ENCODE data around the gene C2CD4C.
"Not testable (repeated sequence)": the region's sequence is repeated elsewhere in the genome, so short reads cannot be mapped to it uniquely, and the experiment has no call there.

Gene C2CD4C

GRCh38 chr19:455851-456546 is 47.1 kb upstream of the C2CD4C start:
- Histone ChIP-seq H3K79me2 (ENCODE audit: low read length) (no peaks in the 10 kb centered on the region), H2AFZ (ENCODE audit: low read depth, low read length) (no peak overlapping the region), H3K27me3 (ENCODE audit: low read depth, low read length) (no peaks in the 10 kb centered on the region), H3K4me3 (ENCODE audit: low read length) (no peak overlapping the region), H3K36me3 (replicated peaks; ENCODE audit: low read depth, low read length) (no peaks in the 10 kb centered on the region), H3K27ac (ENCODE audit: low read length) (no peak overlapping the region), H3K4me1 (ENCODE audit: low read length) (no peaks in the 10 kb centered on the region), H3K9ac (ENCODE audit: low read length) (no peak overlapping the region), H4K20me1 (ENCODE audit: insufficient read depth, low read length) (no peaks in the 10 kb centered on the region), H3K9me3 (ENCODE audit: insufficient read depth, low read length) (peaks cover 4% of the 10 kb centered on the region), H3K4me2 (ENCODE audit: low read length) (no peak overlapping the region)
- no peak for TF ChIP-seq EZH2phosphoT487 (IDR thresholded peaks at IDR 0.05; ENCODE audit: low read depth)
- no peak for TF ChIP-seq CTCF (IDR thresholded peaks at IDR 0.05; ENCODE audit: low read depth, low read length)

- no peaks in the 10 kb centered on the region for H3K27me3 ChIP-seq (ENCODE audit: low read depth, low read length)
- H3K79me2 ChIP-seq (ENCODE audit: low read length) = no peaks in the 10 kb centered on the region
- no peaks in the 10 kb centered on the region for H4K20me1 ChIP-seq (ENCODE audit: insufficient read depth, low read length)
- H3K9me3 ChIP-seq (ENCODE audit: insufficient read depth, low read length) = peaks cover 5% of the 10 kb centered on the region
- H3K4me2 ChIP-seq (ENCODE audit: low read length) = no peak overlapping the region
- no peaks in the 10 kb centered on the region for H3K4me1 ChIP-seq (ENCODE audit: low read length)
- H3K4me3 ChIP-seq (ENCODE audit: low read length) = no peak overlapping the region
- H3K9ac ChIP-seq (ENCODE audit: low read length) = no peak overlapping the region
- H3K27ac ChIP-seq (ENCODE audit: low read length) = no peak overlapping the region
- H3K36me3 ChIP-seq (replicated peaks; ENCODE audit: low read depth, low read length) = no peaks in the 10 kb centered on the region
- no peak overlapping the region for H2AFZ ChIP-seq (ENCODE audit: low read depth, low read length)
- no peak for TF ChIP-seq CTCF (IDR thresholded peaks at IDR 0.05; ENCODE audit: low read depth, low read length)
- TF ChIP-seq EZH2phosphoT487 (IDR thresholded peaks at IDR 0.05; ENCODE audit: low read depth) = no peak
These were observed 46.2 kb upstream of the C2CD4C start for GRCh38 chr19:455031-455705.

GRCh38 chr19:453606-454005 is 44.7 kb upstream of the C2CD4C start:
- TF ChIP-seq CTCF (IDR thresholded peaks at IDR 0.05; ENCODE audit: low read depth, low read length) = no peak
- no peak for TF ChIP-seq EZH2phosphoT487 (IDR thresholded peaks at IDR 0.05; ENCODE audit: low read depth)
- no peaks in the 10 kb centered on the region for H3K36me3 ChIP-seq (replicated peaks; ENCODE audit: low read depth, low read length)
- no peak overlapping the region for H3K4me3 ChIP-seq (ENCODE audit: low read length)
- H3K9me3 ChIP-seq (ENCODE audit: insufficient read depth, low read length) = peaks cover 5% of the 10 kb centered on the region
- H3K9ac ChIP-seq (ENCODE audit: low read length) = no peak overlapping the region
- no peaks in the 10 kb centered on the region for H3K4me1 ChIP-seq (ENCODE audit: low read length)
- no peaks in the 10 kb centered on the region for H3K79me2 ChIP-seq (ENCODE audit: low read length)
- H2AFZ ChIP-seq (ENCODE audit: low read depth, low read length) = no peak overlapping the region
- no peaks in the 10 kb centered on the region for H4K20me1 ChIP-seq (ENCODE audit: insufficient read depth, low read length)
- H3K27me3 ChIP-seq (ENCODE audit: low read depth, low read length) = no peaks in the 10 kb centered on the region
- H3K4me2 ChIP-seq (ENCODE audit: low read length) = no peak overlapping the region
- H3K27ac ChIP-seq (ENCODE audit: low read length) = no peak overlapping the region

GRCh38 chr19:452829-453228 is 43.9 kb upstream of the C2CD4C start:
- TF ChIP-seq EZH2phosphoT487 (IDR thresholded peaks at IDR 0.05; ENCODE audit: low read depth) = no peak

GRCh38 chr19:450912-451481 is 42.0 kb upstream of the C2CD4C start:
- H3K4me1 ChIP-seq (ENCODE audit: low read length); H3K27ac ChIP-seq (ENCODE audit: low read length); H3K27me3 ChIP-seq (ENCODE audit: low read depth, low read length); H2AFZ ChIP-seq (ENCODE audit: low read depth, low read length); H3K36me3 ChIP-seq (replicated peaks; ENCODE audit: low read depth, low read length); H3K79me2 ChIP-seq (ENCODE audit: low read length); H3K4me2 ChIP-seq (ENCODE audit: low read length); H3K9me3 ChIP-seq (ENCODE audit: insufficient read depth, low read length); H4K20me1 ChIP-seq (ENCODE audit: insufficient read depth, low read length); H3K9ac ChIP-seq (ENCODE audit: low read length); H3K4me3 ChIP-seq (ENCODE audit: low read length): not testable (repeated sequence)

More at GRCh38 chr19:452829-453228, 43.9 kb upstream of the C2CD4C start:
- Histone ChIP-seq H2AFZ (ENCODE audit: low read depth, low read length) (no peak overlapping the region), H4K20me1 (ENCODE audit: insufficient read depth, low read length) (no peaks in the 10 kb centered on the region), H3K9ac (ENCODE audit: low read length) (no peak overlapping the region), H3K27me3 (ENCODE audit: low read depth, low read length) (no peaks in the 10 kb centered on the region), H3K27ac (ENCODE audit: low read length) (no peak overlapping the region), H3K4me3 (ENCODE audit: low read length) (no peak overlapping the region), H3K9me3 (ENCODE audit: insufficient read depth, low read length) (peaks cover 5% of the 10 kb centered on the region), H3K36me3 (replicated peaks; ENCODE audit: low read depth, low read length) (no peaks in the 10 kb centered on the region), H3K79me2 (ENCODE audit: low read length) (no peaks in the 10 kb centered on the region), H3K4me1 (ENCODE audit: low read length) (no peaks in the 10 kb centered on the region), H3K4me2 (ENCODE audit: low read length) (no peak overlapping the region)

Data from OCI-LY3 (cell line).